NCI-H2171 treated with DMSO at 0.1 percent for 48 hours (cell line): ENCODE data around the gene BRINP1.
A peak's percentile ranks its signal among the peaks of the same experiment; 100 is the strongest.

Experiments
- DNase-seq: peaks from one replicate; lab custom pipeline; 2025; lab: John Stamatoyannopoulos, UW

Gene BRINP1

GRCh38 chr9:119185298-119185697 is 183.9 kb downstream of the BRINP1 start:
- DNase-seq: no peak

- DNase-seq: no peak
Measured at GRCh38 chr9:119184265-119184936, 184.8 kb downstream of the BRINP1 start.

DNA sequence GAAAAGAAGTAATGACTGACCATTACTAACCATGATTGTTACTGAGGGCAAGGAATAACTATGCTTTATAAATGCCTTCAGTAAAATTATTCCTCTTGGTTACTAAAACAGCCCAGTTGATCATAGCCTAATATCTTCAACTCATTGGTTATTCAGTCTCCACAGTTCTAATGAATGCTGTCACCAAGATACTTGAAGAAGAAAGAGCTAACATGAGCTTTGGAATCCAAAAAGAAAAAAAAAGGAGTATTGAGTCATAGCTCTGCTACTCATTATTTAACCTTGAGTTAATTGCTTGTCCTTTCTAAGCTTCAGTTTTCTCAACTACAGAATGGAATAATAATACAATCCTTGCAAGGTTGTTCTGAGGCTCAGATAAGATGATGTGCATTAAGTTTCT is 187.7 kb downstream of the BRINP1 start:
- no peak for DNase-seq

DNA sequence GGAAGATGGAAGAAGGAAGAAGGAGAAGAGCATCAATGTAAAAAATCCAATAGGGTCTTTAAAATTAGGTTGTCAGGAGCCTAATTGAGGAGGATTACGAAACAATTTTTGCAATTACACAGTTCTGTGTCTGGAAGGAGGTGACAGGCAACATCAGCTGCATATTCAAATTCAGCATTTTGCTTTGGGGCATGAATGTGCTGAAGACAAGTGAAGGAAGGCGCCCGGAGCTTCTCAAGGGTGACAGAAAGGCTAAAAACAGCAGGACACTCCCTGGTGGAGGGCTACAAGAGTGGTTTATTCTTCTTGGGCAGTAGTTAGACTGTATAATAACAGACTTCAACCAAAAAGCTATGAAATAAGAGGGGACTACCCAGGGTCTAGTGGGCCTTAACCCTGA is 188.3 kb downstream of the BRINP1 start:
- no peak for DNase-seq

- no peak for DNase-seq
Measured at GRCh38 chr9:119179701-119180100, 189.5 kb downstream of the BRINP1 start.

DNA sequence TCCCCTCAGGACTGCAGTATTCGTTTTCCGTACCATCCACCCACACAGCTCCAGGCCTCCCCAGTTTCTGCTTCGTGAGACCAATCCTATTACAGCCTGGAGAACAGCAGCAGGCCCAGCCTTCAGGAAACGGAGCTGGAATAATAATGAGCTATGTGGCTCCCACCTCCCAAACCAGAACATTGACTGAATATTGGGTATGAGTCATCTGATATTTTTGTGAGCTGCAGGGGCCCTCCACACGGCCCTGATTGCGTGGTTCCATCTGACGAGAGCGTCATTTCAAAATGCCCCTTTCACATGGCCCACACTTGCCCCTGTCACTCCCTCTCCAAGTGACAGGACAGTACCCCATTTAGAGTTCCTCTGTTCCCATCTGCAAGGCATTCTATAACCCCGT is 192.0 kb downstream of the BRINP1 start:
- no peak for DNase-seq

DNA sequence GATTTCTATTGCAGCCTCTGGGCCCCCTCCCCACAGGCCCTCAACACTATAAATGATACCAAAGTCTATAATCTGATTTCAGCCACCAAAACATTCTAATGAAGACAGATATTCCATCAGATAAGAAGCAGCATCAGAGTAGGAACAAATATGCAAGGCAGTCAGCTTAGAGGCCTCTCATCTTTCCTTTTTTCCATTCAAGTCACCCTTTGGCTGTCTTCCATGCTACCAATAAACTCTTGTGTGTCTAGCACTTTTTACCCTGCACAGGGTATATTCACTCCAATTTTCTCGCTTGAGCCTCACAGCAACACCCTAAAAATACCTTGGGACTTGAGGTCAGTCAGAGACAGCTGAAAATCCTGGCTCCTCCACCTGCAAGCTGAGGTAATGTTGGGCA is 193.7 kb downstream of the BRINP1 start:
- DNase-seq: no peak

DNA sequence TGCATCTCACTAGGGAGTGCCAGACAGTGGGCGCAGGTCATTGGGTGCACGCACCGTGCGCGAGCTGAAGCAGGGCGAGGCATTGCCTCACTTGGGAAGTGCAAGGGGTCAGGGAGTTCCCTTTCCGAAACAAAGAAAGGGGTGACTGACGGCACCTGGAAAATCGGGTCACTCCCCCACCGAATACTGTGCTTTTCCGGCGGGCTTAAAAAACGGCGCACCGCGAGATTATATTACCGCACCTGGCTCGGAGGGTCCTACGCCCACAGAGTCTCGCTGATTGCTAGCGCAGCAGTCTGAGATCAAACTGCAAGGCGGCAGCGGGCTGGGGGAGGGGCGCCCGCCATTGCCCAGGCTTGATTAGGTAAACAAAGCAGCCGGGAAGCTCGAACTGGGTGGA is 200.0 kb downstream of the BRINP1 start:
- peak; percentile 85 for DNase-seq

- DNase-seq: no peak
Measured at GRCh38 chr9:119167876-119168275, 201.4 kb downstream of the BRINP1 start.

GRCh38 chr9:119167267-119167666 is 202.0 kb downstream of the BRINP1 start:
- DNase-seq: no peak

- no peak for DNase-seq
Measured at GRCh38 chr9:119166096-119166495, 203.1 kb downstream of the BRINP1 start.

DNA sequence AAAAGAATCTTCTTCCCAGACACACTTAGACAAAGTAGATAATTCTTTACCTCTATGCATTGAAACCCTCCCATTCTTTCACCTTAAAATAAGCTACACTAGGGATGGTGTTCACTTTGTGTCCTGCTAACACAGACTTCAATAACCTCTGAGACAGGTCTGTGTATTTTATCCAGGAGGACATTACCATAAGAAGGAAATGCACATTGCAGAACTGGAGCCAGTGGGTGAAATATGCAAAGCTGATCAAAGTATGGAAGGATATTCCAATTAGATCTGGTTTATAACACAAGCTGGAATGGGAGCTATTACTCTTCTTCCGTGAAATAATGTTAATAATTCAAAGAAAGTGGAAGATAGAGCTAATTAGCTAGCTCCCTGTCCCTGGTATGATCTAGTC is 204.1 kb downstream of the BRINP1 start:
- DNase-seq: no peak

DNA sequence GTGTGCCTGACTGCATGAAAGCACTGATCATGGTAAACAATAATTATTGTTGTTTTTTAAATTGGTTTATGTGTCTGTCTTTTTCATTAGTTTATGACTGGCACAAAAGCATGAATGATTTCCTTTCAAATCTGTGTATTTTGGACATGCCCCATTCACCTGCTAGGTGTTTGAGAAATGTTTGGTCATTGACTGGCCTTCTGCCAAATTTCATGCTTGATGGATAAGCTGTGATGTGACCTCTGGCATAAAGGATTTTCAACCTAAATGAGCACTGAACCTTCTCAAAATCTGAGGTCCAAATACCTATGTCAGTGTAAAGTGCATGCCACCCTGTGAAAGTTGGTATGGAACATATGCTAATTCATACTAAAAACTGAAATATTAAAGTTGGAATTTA is 204.5 kb downstream of the BRINP1 start:
- no peak for DNase-seq

DNA sequence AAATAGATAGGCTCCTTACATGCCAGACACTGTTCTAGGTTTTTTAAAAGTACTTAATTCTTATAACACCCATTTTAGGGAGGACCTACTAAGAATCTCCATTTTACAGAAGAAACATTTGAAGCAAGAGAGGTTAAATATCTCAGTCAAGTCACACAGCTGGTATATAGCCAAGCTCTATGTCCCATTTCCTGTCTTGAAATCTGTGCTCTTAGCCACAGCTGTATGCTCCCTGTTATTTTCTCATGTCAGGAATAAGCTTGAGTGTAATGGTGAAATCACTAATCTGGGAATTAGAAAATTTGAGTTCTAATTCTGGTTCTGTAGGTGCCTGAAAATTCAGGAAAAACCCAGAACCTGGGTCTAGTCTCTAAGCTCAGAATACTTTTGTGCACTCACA is 208.7 kb downstream of the BRINP1 start:
- DNase-seq: no peak

DNA sequence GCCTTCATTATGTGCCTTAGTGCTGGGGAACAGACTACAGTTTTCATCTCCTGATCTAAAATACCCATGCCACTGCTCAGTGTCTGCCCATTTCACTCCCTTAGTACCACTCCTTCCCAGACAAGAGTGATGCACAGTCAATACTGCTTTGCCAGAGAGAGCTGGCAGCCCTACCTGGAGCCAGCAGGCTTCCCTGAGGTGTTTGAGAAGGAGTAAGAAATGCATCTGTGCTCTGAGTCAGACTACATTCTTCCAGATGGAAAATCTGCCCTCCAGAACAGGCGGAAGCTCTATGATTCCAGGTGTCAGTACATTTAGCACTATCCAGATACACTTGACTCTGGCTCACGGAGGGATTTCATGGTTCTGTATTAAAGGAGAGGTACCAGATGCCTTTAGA is 209.8 kb downstream of the BRINP1 start:
- DNase-seq: no peak

DNA sequence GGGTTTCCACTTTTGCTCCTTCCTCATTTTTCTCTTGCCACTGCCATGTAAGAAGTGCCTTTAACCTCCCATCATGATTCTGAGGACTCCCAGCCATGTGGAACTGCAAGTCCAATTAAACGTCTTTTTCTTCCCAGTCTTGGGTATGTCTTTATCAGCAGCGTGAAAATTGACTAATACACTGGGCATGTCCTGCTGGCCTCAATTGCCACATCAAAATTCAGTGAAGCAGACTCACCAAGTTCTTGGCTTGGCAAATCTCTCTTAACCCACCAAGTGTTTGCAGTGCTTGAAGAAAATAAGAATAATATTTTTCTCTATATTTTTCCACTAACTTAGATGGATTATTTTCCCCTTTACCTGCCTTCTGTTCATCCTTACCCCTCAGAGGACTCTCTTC is 212.0 kb downstream of the BRINP1 start:
- no peak for DNase-seq

- DNase-seq: no peak
Measured at GRCh38 chr9:119156354-119156753, 212.9 kb downstream of the BRINP1 start.

- no peak for DNase-seq
Measured at GRCh38 chr9:119154527-119154926, 214.7 kb downstream of the BRINP1 start.

GRCh38 chr9:119153402-119153801 is 215.8 kb downstream of the BRINP1 start:
- no peak for DNase-seq

GRCh38 chr9:119148855-119149254 is 220.4 kb downstream of the BRINP1 start:
- DNase-seq: no peak

DNA sequence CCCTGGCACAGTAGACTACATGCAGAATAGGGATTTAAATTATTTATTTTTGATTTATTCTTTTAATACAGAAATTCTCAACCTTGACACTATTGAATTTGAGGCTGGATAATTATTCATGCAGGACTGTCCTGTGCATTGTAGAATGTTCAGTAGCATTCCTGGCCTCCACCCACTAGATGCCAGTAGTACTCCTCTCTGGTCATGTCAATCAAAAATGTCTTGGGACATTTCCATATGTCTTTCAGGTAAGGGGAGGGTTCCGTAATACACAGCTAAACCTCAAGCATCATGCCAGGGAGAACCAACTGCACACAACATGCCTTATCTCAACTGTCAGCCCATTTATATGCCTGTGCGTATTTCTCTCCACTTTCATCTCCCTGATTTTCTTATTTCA is 231.8 kb downstream of the BRINP1 start:
- DNase-seq: peak; percentile 24

- DNase-seq: peak; percentile 98
Measured at GRCh38 chr9:119126040-119126439, 243.2 kb downstream of the BRINP1 start.

DNA sequence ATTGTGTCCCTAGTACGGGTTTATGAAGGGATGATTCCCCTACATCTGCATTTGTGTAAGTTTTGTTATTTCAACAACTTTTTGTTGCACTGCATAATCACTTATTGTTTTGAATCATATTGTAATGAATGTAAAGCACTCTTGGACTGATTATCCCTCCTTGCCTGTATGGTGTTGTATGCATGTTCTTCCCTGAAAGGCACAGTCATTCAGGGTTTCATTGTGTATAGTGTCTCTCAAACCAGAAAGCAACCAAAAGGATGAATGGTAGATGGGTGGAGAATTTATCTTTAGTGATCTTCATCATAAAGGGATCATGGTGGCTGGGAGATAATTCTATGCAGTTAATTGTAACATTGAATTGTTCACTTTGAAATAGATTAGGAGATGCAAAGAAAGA is 247.3 kb downstream of the BRINP1 start:
- DNase-seq: no peak

- DNase-seq: no peak
Measured at GRCh38 chr9:119117409-119117808, 251.8 kb downstream of the BRINP1 start.
